OCI-LY3 (cell line): ENCODE measurements around the gene CTDSPL.

Source experiments
- CTCF ChIP-seq: fragments of 200-600, 300-600 bp; sonication (generic); IDR thresholded peaks from 2 replicates; pipeline ENCODE4 v1.5.1; 2014; ENCODE audit warnings: antibody characterized with exemption, low read length, low read depth
- EZH2phosphoT487 ChIP-seq: fragments of 200-600 bp; shearing (Covaris generic); IDR thresholded peaks from 2 replicates; pipeline ENCODE4 v1.6.1; 2018; ENCODE audit warnings: antibody characterized with exemption, mixed run types, low read depth

DNA sequence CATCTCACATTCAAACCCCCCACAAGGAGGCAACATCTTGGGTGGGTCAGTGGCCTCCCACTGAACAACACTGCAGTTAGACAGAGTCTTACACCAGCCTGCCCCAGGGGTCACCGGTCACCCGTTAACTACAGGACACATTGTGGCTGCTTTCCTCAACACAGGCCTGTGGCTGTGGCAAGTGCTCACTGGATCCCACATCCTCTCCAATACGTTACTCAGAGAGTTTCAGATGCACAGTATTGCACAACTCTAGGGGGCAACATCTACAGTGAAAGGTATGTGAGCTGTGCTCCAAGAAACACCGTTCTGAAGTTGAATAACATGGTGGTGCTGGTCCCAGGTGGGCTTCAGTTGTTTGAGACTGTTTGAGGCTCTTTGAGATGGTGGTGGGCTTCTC, 41.0 kb downstream of the CTDSPL start:
- TF ChIP-seq CTCF: no peak
- TF ChIP-seq EZH2phosphoT487: no peak
